ENCODE data around the gene ASS1.
"Not testable (repeated sequence)": the region's sequence is repeated elsewhere in the genome, so short reads cannot be mapped to it uniquely, and the experiment has no call there.

ASS1 gene

DNA sequence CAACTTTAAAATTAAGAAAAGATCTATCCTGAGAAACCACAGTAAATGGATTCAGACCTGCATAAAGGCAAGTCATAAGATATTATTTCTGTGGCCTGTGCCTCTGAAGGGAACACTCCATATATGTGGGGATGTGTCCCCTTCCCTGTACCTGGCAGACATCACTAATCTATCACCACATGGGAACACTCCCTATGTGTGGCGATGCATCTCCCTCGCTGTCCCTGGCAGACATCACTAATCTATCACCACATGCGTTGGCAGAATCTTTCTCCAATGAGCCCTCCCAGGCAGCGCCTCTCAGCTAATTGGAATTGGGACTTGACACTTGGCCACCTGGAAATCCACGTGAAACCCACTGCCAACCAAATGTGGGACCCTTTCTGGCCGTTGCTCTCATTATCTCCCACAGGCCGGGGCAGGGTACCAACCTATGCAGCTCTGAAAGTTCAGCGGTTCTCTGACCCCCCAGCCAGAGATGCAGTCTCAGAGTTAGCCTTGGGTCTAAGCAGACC is 25.2 kb upstream of the ASS1 start:
- DNase-seq: no peak

DNA sequence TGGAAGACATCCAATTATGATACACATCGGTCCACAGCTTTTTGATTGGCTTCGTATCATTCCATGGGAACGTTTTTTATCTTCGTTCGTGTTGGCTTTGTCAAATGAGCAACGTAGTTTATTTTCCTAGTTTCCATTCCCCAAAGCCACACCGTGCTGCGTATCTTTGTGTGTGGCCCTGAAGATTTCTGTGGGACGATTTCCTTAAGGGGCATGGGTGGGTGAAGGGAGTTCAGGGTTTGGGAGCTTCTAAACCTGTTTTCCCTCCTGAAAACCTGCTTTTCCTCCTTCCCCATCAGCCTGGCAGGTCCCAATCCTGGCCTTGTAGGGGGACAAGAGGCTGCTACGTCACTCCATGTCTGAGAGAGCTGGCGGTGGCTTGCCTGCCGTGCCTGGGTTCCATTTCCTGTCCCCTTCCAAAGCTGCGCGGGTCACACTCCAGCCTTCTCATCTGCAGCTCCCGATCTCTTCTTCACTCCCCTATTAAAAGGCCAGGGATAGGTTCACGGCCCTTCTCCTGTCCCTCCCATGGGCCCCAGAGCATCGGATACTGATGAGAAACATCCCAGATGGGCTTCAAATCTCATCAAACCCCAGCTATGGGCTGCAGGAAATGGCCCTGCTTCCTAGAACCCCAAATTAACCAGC is 23.5 kb upstream of the ASS1 start:
- no peak for DNase-seq

DNA sequence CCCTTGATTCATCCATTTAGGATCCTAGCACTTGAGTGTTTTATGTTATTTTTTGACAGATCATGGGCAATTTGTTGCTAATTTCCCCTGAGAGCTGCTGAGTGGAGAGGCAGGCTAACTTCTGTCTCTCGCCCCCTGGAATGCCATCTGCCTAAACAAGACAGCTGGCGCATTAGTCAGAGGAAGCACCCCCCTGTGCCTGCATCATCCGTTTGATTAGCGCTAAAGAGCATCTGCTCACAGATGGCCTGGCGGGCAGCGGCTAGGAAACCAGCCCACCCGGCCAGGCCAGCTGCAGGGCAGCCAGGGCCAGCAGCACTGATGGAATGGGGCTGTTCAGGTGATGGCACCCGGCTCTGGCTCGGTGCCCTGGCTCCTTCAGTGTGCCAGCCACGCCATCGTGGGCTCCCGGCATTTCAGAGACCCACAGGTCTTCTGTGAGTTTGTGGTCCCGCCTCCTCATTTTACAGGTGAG is 22.9 kb upstream of the ASS1 start:
- no peak for DNase-seq

DNA sequence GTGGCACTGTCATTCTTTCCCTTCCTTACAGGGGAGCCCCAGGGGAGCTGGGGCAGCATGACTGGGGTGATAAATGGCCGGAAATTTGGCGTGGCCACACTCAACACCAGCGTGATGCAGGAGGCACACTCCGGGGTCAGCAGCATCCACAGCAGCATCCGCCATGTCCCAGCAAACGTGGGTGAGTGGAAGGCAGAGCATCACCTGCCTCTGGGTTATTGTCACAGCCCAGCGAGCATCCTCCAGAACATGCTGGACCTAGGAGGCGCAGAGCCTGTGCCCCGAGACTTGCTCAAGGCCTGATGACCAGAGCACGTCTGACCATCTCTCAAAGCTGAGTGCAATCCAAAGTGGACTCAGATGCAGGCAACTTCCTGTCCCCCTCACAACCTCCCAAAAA is 22.2 kb upstream of the ASS1 start:
- DNase-seq: no peak

DNA sequence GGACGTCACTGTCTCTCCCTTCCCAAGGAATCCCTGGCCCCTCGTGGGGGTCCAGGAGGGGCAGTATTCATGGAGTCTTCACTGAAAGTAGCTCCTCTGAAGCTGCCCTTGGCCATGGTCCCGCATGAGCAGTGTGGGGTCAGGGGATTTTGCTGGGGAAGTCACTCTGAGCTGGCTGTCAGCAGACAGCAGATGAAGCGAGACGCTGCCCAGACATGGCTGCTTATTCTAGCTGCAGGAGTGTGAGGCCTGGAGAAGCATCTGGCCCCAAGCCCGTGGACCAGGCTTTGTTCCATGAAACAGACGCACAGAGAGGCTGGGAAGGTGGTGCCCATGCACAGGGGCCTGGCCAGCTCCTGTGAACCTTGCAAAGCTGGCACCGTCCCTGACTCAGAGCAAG is 21.5 kb upstream of the ASS1 start:
- no peak for DNase-seq

DNA sequence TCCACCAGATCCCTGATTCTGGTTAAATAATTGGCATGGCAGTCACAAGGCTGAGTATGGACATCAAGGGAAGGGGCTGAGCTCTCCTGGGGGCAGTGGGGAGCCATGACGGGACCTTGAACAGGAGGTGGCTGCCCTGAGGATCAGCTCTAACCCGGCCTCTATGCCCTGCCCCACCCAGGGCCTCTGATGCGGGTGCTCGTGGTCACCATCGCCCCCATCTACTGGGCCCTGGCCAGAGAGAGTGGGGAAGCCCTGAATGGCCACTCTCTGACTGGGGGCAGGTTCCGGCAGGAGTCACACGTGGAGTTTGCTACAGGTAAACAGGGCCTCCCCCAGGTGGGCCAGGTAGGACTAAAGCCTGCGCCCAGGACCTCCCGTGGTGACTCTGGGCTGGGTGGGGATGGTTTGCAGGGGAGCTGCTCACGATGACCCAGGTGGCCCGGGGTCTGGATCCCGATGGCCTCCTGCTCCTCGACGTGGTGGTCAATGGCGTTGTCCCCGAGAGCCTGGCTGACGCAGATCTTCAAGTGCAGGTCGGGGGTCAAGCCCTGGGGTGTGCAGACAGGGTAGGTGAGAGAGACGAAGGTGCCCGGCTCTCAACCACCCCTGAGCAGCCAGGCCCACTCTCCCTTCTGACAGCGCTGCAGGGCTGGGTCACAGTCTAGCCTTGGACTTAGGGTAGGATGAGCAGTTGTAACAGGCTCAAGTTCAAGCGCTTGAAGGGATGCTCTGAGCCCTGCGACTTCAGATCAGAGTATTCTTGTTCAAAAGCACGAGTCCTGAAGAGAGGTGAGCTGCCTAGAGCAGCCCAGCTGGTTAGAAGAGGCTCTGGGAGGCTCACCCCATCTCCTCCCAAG is 19.9 kb upstream of the ASS1 start:
- DNase-seq: no peak

DNA sequence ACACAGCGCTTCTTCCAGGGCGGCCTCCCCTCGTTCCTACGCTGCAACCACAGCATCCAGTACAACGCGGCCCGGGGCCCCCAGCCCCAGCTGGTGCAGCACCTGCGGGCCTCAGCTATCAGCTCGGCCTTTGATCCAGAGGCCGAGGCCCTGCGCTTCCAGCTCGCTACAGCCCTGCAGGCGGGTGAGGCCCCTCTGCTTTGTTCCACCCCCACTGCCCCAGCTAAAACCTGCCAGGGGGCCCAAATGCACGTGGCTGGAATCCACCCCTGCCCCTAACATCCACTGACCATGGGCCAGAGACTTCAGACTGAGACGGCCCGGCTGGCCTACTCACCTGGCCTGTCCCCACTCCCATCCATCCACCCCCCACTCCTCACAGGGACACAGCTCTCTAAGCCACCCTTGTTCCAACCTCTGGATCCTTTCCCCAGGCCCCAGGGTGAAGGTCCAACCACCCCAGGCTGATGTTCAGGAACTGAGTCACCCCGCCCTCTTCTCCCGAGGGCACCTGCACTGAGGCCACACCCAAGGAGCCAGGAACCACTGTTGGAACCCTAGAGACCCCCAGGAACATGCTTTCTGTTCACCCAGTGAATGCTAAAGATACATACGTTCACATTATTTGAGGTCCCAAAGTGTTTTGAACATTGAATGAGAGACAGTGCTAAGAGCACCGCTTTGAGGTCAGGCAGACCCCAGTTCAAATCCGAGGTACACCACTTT is 18.9 kb upstream of the ASS1 start:
- DNase-seq: no peak

DNA sequence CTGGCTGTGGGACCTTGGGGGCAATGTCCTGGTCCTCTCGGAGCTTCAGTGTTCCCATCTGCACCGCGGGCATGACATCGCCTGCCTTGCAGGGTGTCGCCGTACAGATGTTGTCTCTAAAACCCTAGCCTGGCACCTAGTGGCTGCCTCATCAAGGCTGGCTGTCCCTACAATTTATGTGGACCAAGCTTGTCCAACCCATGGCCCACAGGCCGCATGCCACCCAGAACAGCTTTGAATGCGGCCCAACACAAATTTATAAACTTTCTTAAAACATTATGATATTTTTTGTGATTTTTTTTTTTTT is 18.3 kb upstream of the ASS1 start:
- DNase-seq: no peak

DNA sequence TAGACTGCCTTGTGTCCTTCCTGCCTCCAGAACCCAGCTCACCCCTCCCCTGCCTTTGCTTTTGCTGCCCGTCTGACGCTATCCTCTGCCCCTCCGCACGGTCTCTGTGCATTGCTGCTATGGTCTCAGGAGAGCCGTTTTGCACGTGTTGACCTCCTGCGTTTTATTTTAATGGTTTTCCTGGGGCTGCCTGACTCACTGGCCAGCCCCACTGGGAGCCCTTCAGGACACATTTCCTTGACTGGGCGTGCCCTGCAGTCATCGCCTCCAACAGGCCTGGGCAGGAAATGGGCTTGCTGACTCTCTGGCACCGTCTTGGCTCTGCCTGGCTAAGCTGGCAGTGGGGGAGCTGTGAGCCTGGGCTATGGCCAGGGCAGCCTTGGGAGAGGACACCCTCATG is 17.9 kb upstream of the ASS1 start:
- DNase-seq: no peak

DNA sequence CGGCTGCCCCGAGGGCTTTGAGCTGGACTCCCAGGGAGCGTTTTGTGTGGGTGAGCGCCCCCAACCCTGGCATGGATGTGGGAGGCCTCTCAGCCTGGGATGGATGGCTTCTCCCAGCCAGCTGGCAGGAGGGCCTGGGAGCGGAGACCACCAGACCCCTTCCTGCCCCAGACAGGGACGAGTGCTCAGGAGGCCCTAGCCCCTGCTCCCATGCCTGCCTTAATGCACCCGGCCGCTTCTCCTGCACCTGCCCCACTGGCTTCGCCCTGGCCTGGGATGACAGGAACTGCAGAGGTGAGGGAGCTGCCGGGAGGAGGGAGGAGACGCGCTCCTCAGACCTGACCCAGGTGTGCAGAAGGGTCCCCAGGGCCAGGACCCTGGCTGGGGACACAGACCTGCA is 17.4 kb upstream of the ASS1 start:
- no peak for DNase-seq

DNA sequence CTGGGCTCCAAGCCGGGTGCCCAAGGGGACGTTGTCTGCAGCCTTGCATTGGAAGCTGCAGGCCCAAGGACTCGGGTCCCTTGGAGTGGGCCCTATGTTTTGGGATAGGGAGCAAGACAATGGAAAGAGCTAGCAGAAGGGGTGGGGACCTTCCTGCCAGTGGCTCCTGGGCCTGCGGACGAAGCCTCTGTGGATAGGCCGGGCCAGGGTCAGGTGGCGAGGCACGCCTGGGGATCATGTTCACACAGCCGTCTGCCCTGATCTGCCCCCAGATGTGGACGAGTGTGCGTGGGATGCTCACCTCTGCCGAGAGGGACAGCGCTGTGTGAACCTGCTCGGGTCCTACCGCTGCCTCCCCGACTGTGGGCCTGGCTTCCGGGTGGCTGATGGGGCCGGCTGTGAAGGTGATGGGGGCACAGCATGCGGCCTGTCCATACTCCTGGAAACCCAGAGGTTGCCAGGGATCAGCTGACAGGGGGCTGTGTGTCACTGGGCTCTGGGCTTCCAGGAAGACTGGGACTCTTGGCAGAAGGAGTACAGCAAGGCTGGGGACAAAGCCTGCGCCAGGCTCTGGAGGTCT is 16.6 kb upstream of the ASS1 start:
- no peak for DNase-seq

DNA sequence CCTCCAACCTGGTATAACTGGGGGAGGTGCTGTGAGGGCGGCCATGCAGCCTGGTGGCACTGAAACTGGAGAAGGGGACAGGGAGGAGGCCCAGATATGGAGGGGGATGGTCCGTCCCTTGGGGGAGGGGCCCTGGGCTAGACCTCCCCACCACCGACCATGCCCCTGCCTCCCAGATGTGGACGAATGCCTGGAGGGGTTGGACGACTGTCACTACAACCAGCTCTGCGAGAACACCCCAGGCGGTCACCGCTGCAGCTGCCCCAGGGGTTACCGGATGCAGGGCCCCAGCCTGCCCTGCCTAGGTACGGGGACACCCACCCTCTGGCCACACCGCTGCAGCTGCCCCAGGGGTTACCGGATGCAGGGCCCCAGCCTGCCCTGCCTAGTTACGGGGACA is 15.4 kb upstream of the ASS1 start:
- no peak for DNase-seq

DNA sequence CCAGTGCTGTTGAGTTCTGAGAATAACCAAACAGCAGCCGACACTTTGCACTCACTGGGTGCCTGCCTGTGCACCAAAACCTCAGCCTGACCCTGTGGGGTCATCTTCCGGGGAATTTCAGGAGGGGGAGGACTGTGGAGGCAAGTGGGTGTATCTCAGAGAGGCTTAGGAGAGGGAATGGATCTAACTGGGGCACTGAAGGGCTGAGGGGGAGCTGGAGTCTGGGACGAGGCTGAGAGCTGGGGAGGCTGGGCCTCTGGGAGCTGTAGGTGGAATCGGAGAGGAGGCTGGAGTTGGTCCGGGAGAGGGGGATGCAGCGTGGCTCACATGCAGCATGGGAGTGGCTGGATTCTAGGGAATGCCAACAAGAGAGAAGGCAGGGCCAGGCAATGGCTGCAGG is 14.9 kb upstream of the ASS1 start:
- DNase-seq: no peak

DNA sequence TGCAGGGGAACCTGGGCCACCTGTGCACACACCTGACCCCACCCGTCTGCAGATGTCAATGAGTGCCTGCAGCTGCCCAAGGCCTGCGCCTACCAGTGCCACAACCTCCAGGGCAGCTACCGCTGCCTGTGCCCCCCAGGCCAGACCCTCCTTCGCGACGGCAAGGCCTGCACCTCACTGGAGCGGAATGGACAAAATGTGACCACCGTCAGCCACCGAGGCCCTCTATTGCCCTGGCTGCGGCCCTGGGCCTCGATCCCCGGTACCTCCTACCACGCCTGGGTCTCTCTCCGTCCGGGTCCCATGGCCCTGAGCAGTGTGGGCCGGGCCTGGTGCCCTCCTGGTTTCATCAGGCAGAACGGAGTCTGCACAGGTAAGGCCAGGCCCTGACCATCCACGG is 14.5 kb upstream of the ASS1 start:
- no peak for DNase-seq

DNA sequence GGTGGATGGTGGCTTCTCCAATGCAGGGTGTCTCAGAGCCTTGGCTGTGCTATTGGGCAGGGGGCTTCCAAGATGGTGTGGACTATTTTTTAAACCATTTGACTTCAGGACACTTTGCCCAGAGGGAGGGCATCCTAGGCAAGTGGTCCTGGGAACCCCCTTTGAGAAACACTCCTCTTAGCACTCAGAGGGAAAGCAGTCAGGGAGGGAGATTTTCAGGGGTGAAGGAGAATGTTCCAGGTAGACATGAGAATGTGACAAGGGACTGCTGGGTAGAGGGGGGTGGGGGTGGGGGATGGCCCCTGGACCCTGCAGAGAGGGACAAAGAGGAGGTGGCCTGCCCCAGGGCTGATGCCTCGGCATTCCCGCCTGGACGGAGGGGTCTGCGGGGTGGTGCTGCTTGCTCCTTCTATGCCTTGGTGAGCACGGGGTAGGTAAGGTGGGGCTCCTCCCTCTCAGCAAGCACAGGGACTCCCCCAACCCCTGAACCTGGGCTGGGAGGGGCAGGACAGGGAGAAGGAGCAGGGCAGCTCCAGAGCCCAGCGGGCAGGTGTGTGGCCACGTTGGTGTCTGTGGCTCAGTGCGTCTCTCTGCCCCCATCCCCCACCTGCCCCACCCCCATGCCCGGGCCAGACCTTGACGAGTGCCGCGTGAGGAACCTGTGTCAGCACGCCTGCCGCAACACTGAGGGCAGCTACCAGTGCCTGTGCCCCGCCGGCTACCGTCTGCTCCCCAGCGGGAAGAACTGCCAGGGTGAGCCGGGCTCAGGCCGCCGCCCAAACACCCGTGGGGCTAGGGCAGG is 13.8 kb upstream of the ASS1 start:
- DNase-seq: no peak

DNA sequence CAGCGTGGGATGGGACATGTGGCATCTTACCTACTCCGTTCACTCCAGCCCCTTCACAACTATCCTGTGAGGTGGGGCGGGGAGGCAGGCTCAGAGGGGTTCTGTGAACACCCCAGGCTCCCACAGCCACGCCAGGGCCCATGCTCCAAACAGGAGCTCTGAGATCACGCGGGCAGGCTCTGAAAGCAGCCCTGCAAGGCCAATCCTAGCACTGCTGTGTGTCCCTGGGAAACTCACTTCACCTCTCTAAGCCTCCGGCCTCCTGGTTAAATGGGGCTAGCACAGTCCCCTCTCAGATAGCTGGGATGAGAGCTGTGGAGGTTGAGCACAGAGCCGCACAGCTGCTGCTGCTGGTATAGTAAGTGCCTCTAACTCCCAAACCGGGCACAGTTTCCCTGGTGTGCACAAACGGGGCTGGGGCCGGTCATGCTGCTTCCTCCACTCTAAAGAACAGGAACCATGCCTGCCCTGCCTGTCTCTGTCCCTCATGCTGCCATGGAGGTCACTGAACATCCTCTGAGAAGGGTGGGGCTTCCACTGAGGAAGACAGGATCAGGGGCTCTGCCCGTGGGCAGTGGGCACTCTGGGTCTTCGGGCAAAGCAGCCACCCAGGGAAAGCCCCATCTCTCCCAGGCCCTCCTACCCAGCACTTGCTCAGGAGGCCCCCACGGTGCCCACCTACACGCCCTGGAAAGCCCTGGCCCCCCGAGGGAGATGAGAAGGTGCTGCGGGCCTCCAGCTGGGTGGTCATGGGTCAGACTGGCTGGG is 13.0 kb upstream of the ASS1 start:
- no peak for DNase-seq

DNA sequence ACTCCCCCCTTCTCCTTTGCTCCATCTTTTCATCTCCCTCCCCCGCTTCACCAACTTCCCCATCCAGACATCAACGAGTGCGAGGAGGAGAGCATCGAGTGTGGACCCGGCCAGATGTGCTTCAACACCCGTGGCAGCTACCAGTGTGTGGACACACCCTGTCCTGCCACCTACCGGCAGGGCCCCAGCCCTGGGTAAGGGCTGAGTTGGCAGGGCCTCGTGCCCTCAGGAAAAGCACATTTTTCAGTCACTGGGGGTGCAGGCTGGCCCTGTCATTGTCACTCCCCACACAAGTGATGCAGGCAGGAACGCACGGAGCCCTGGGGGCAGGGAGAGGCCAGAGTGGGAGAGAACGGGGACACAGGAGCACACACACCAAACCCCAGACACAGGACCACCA is 12.4 kb upstream of the ASS1 start:
- DNase-seq: no peak

DNA sequence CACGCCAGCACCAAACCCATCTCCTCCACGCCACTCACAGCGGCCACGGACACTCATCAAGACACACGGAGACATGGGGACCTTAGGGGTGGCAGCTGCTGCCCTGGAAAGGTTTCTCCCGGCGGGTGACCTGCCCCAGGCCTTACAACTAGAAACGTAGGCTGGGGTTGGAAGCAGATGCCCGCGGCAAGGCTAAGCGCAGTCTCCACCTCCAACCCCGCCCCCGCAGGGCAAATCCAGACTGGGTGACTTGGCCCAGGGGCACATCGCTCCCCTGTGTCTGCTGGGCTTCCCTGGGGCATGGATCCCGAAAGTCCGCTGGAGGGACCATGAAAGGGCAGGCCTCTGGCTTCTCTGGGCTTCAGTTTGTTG is 12.0 kb upstream of the ASS1 start:
- DNase-seq: no peak

DNA sequence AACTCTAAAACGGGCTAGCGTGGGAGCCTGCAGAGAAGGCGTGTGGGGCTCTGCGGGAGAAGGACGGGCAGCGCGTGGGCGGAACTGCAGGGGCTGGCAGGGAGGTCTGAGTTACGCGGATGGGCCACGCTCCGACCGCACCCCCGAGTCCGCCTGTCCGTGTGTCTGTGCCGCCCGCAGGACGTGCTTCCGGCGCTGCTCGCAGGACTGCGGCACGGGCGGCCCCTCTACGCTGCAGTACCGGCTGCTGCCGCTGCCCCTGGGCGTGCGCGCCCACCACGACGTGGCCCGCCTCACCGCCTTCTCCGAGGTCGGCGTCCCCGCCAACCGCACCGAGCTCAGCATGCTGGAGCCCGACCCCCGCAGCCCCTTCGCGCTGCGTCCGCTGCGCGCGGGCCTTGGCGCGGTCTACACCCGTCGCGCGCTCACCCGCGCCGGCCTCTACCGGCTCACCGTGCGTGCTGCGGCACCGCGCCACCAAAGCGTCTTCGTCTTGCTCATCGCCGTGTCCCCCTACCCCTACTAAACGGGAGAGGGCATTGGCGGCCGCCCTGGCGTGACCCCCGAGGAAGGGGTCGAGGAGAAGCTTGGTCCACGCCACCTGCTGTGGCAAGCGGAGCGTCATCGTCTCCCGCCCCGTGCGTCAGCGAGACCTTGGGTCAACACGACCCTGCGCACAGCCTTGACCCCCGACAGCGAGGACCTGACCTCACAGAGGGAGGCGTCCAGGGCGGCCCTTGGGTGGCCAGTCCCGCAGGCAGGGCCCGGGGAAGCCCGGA is 11.4 kb upstream of the ASS1 start:
- no peak for DNase-seq

DNA sequence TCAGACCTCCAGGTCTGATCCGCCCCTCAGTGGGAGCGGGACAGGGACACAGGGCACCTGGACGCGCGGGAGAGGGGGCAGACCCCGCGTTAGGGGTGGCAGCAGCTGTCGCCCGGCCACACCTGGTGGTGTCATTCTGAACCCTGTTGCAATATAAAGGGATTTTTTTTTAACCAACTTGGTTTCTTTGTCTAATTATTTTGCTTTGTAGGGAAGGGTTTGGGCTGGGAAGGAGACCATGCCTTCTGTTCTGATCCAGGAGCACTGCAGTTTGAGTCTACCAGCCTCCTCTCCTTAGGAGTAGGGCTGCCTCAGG is 10.9 kb upstream of the ASS1 start:
- DNase-seq: no peak

DNA sequence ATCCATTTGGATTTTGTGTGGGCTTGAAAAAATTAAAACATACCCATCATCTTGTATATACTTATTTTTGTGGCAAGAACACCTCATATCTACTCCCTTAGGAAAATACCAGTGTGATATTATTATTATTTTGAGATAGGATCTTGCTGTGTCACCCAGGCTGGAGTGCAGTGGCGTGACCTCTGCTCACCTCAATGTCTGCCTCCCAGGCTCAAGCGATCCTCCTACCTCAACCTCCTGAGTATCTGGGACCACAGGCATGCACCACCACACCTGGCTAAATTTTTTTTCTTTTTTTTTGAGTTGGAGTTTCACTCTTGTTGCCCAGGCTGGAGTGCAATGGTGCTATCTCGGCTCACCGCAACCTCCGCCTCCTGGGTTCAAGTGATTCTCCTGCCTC is 10.1 kb upstream of the ASS1 start:
- not testable (repeated sequence) for DNase-seq

All from cortex of kidney (tissue), 1 donor.